K562 (cell line): ENCODE results near the gene WDR46. TPM values are rescaled to one million over a fixed set of nuclear protein-coding genes. Genes with fewer than 3 reads are reported as not detected.

ENCODE experiments used
- ESRRB ChIP-seq: fragments of 250-450 bp; sonication (Bioruptor Pico); IDR thresholded peaks from 2 replicates; pipeline ENCODE4 v1.5.0; 2020; ENCODE audit warnings: mild to moderate bottlenecking, moderate library complexity, borderline replicate concordance
- EWSR1 ChIP-seq: fragments of 450-650 bp; IDR thresholded peaks from 2 replicates; pipeline ENCODE4 v1.6.1; 2018; ENCODE audit warnings: borderline replicate concordance, mild to moderate bottlenecking, low read depth, moderate library complexity; ENCODE audit not compliant: partially characterized antibody
- GTF3C2 ChIP-seq: IDR thresholded peaks from 3 replicates; pipeline ENCODE4 v1.6.1; 2011; ENCODE audit warnings: borderline replicate concordance, mild to moderate bottlenecking, moderate library complexity; ENCODE audit not compliant: insufficient read length; ENCODE audit errors: extremely low read depth
- MAFF ChIP-seq: IDR thresholded peaks from 2 replicates; pipeline ENCODE4 v1.6.1; 2012; ENCODE audit warnings: low read length, improper control_type of control experiment
- MEF2A ChIP-seq: IDR thresholded peaks from 2 replicates; pipeline ENCODE4 v1.6.1; 2011; ENCODE audit warnings: low read depth, mild to moderate bottlenecking, low read length, moderate library complexity; ENCODE audit not compliant: control insufficient read depth
- MLLT1 ChIP-seq, 2 experiments: fragments of 450-650 bp; IDR thresholded peaks; 2 replicates each; pipeline ENCODE4 v1.6.1; 2016
- NCOA1 ChIP-seq: fragments of 450-650 bp; IDR thresholded peaks from 2 replicates; pipeline ENCODE4 v1.6.1; 2016; ENCODE audit warnings: low read depth
- RAD51 ChIP-seq: fragments of 450-650 bp; IDR thresholded peaks from 2 replicates; pipeline ENCODE4 v1.7.1; 2016; ENCODE audit warnings: low read depth, mild to moderate bottlenecking, borderline replicate concordance
- REST ChIP-seq, 2 experiments: fragments of 450-650 bp; formaldehyde crosslinking in 1 of 2; IDR thresholded peaks; 2 replicates each; pipeline versions ENCODE4 v1.4.0 to v1.6.1; 2014 to 2020; ENCODE audit warnings: mild to moderate bottlenecking in 2 of 2, borderline replicate concordance in 1 of 2, low read depth in 1 of 2
- RNF2 ChIP-seq: sonication (generic); IDR thresholded peaks from 2 replicates; pipeline ENCODE4 v1.6.1; 2016
- SP1 ChIP-seq: sonication (generic); formaldehyde crosslinking; IDR thresholded peaks from 2 replicates; pipeline ENCODE4 v1.8.1; 2022; ENCODE audit warnings: mild to moderate bottlenecking, missing genetic modification reagents
- ZNF274 ChIP-seq: IDR thresholded peaks from 2 replicates; pipeline ENCODE4 v1.6.1; 2011; ENCODE audit warnings: low read depth, mild to moderate bottlenecking, low read length, moderate library complexity, borderline replicate concordance
- ZNF584 ChIP-seq: fragments of 200-800 bp; sonication (Bioruptor generic); IDR thresholded peaks from 2 replicates; pipeline ENCODE4 v1.6.1; 2016; ENCODE audit warnings: low read depth, mild to moderate bottlenecking, missing genetic modification characterization, missing compliant biosample characterization
- ZNF766 ChIP-seq: fragments of 200-800 bp; sonication (Bioruptor generic); conservative IDR thresholded peaks from 2 replicates; pipeline ENCODE4 v1.6.1; 2016; ENCODE audit warnings: missing genetic modification characterization, missing compliant biosample characterization
- polyA plus RNA-seq, 8 experiments: library from polyadenylated mRNA; depleted of rRNA in 4 of 8; stranded (reverse) in 5 of 8; unstranded in 3 of 8; fragments of >200 nt; fragmentation: Nextera tagmentation in 2 of 8; fragmentation: Illumina TruSeq in 1 of 8; extraction: Ambion mirVana in 2 of 8; extraction: Trizol in 1 of 8; gene quantifications; 2 replicates each; pipeline versions ENCODE4 v1.2.1 to v1.2.3, GENCODE V29; 2011 to 2014; ENCODE audit warnings: inconsistent platforms in 1 of 8, missing spikeins in 1 of 8
- total RNA-seq, 7 experiments: library from RNA; depleted of rRNA in 6 of 7; stranded (reverse); fragments of >200 nt in 6 of 7; fragmentation: Illumina TruSeq in 2 of 7; extraction: Trizol in 2 of 7; gene quantifications; 2 replicates each; pipeline versions ENCODE4 v1.2.1 to v1.2.3, GENCODE V29; 2011 to 2021; ENCODE audit warnings: low replicate concordance in 1 of 7

WDR46 gene
- total and polyA plus RNA-seq, 9 of the 15 experiments (the other 6 are each of a cell fraction or from before 2014, with no cell fraction given) = 8.9 to 146 (median 93.1) TPM

GRCh38 chr6:33288921-33289783, at the start of gene WDR46, which contains the start of gene PFDN6 (continued):
- no peak for TF ChIP-seq REST (IDR thresholded peaks at IDR 0.05; ENCODE audit: borderline replicate concordance)
- TF ChIP-seq REST (CRISPR knock-in tag; IDR thresholded peaks at IDR 0.05; ENCODE audit: low read depth) = no peak; the same call in 1 of the 2 replicates
- TF ChIP-seq RNF2 = no peak
- peak; percentile 88; the same call in 1 of the 2 replicates for TF ChIP-seq ZNF584
- TF ChIP-seq MAFF = no peak
- no peak for TF ChIP-seq SP1
- TF ChIP-seq ZNF766 = peak; percentile 90; the same call in 1 of the 2 replicates
- TF ChIP-seq ZNF274 = no peak
- TF ChIP-seq RAD51 = no peak
- TF ChIP-seq MEF2A = no peak
- no peak for TF ChIP-seq EWSR1
- TF ChIP-seq NCOA1 = peak; percentile 23; the same call in 1 of the 2 replicates
- no peak for TF ChIP-seq ESRRB
- TF ChIP-seq GTF3C2 = no peak
- no peak for TF ChIP-seq MLLT1 (IDR thresholded peaks at IDR 0.05)
